ENCODE results near the gene SGCG. TPM values are rescaled to one million over a fixed set of nuclear protein-coding genes. Genes with fewer than 3 reads are reported as not detected.

Gene SGCG
- total and polyA plus RNA-seq, 9 donors = 0.15 to 2.6 (median 1.1) TPM; not detected in 5

- intact Hi-C loops (cut with DNase I) = no loop called here
- TF ChIP-seq, protein P1, sequence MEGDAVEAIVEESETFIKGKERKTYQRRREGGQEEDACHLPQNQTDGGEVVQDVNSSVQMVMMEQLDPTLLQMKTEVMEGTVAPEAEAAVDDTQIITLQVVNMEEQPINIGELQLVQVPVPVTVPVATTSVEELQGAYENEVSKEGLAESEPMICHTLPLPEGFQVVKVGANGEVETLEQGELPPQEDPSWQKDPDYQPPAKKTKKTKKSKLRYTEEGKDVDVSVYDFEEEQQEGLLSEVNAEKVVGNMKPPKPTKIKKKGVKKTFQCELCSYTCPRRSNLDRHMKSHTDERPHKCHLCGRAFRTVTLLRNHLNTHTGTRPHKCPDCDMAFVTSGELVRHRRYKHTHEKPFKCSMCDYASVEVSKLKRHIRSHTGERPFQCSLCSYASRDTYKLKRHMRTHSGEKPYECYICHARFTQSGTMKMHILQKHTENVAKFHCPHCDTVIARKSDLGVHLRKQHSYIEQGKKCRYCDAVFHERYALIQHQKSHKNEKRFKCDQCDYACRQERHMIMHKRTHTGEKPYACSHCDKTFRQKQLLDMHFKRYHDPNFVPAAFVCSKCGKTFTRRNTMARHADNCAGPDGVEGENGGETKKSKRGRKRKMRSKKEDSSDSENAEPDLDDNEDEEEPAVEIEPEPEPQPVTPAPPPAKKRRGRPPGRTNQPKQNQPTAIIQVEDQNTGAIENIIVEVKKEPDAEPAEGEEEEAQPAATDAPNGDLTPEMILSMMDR (IDR thresholded peaks at IDR 0.05) = no peak
- TF ChIP-seq EP300 (IDR thresholded peaks at IDR 0.05) = no peak
- TF ChIP-seq POLR2A (IDR thresholded peaks at IDR 0.05) = no peak
- Histone ChIP-seq H3K36me3 (no peaks in the 10 kb centered on the region), H3K4me1 (ENCODE audit: insufficient read depth) (no peaks in the 10 kb centered on the region), H3K4me3 (no peak overlapping the region), H3K27me3 (no peaks in the 10 kb centered on the region), H3K9me3 (no peaks in the 10 kb centered on the region), H3K27ac (no peak overlapping the region)
- WGBS, 3 donors = 85 to 96% (median 92%) methylated on average over 2 of the region's 2 CpGs
- DNase-seq = no peak
Measured at GRCh38 chr13:23356368-23356767, 175.6 kb downstream of the SGCG start.

DNA sequence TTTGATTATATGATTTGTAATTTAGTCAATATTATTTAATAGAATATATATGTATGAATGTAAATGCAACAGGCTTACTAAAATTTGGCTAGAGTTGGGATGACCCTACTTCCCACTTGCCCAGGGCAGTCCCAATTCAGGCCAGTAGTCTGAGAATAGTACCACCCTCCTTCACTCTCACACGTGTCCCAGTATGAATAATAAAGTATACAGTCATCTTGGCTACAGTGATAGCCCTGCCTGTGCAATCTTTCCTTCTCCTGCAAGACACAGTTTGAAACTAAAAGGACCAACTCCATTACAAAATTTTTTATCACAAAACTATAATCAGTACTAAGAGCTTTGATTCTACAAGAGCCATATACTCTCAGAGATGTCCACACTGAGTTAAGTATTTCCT, 176.6 kb downstream of the SGCG start:
- intact Hi-C loops (cut with DNase I) = no loop called here
- Histone ChIP-seq H3K4me1 (ENCODE audit: insufficient read depth) (no peaks in the 10 kb centered on the region), H3K36me3 (no peaks in the 10 kb centered on the region), H3K9me3 (no peaks in the 10 kb centered on the region), H3K27ac (no peak overlapping the region), H3K4me3 (no peak overlapping the region), H3K27me3 (no peaks in the 10 kb centered on the region)
- 80 to 90% (median 84%) methylated on average over 1 of the region's 1 CpG for WGBS, 3 donors
- no peak for DNase-seq
- TF ChIP-seq EP300 (IDR thresholded peaks at IDR 0.05) (no peak), POLR2A (IDR thresholded peaks at IDR 0.05) (no peak)
- TF ChIP-seq, protein P1 (IDR thresholded peaks at IDR 0.05) = no peak

DNA sequence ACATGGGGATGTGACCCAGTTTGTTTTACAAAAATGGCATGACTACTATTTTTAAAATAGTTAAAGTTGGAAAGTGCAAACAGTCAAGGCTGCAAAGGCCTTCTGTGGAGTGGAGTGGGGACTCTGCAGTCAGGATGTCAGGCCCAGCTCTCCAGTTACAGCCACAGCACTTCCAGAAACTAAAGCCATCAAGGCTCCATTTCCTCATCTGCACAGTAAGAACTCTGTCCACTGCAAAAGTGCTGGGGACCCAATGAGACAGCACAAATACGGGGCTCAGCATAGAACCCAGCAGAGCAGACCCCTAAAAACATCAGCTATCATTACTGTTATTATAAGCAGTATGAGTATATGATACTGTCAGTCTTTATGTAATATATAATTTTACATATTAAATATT, 179.1 kb downstream of the SGCG start:
- no peaks in the 10 kb centered on the region for H3K9me3 ChIP-seq
- WGBS, 3 donors = 79 to 83% (median 81%) methylated on average over 1 of the region's 1 CpG
- no peaks in the 10 kb centered on the region for H3K4me1 ChIP-seq (ENCODE audit: insufficient read depth)
- H3K27ac ChIP-seq = no peak overlapping the region
- H3K4me3 ChIP-seq = no peak overlapping the region
- no peaks in the 10 kb centered on the region for H3K36me3 ChIP-seq
- H3K27me3 ChIP-seq = no peaks in the 10 kb centered on the region
- intact Hi-C loops (cut with DNase I) = no loop called here
- DNase-seq = no peak
- TF ChIP-seq, protein P1 (IDR thresholded peaks at IDR 0.05) = no peak
- TF ChIP-seq EP300 (IDR thresholded peaks at IDR 0.05) = no peak
- no peak for TF ChIP-seq POLR2A (IDR thresholded peaks at IDR 0.05)

DNA sequence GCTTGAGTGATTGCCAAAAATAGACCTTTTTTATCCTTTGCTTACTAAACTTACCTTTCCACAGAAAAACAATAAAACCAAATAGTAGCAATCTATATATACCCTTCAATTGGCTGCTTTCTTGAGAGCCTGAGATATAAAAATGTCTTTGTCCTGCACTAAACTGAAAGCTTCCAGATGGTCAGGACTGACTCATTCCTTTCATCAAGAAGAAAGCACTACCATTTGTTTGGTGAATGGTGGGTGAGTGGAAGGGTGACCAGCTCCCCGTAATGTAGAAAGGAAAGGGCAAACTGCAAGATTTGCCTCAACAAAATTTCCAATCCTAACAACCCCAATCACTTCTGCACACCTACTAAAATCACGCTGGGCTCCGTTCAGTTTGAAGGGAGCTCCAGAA, 184.9 kb downstream of the SGCG start:
- no peak for DNase-seq
- Histone ChIP-seq H3K4me1 (ENCODE audit: insufficient read depth) (no peaks in the 10 kb centered on the region), H3K36me3 (no peaks in the 10 kb centered on the region), H3K27ac (no peak overlapping the region), H3K9me3 (no peaks in the 10 kb centered on the region), H3K27me3 (no peaks in the 10 kb centered on the region), H3K4me3 (no peak overlapping the region)
- 96 to 98% (median 96%) methylated on average over 3 of the region's 3 CpGs for WGBS, 3 donors
- TF ChIP-seq EP300 (IDR thresholded peaks at IDR 0.05) (no peak), POLR2A (IDR thresholded peaks at IDR 0.05) (no peak)
- TF ChIP-seq, protein P1 (IDR thresholded peaks at IDR 0.05) = no peak
- intact Hi-C loops (cut with DNase I) = no loop called here

DNA sequence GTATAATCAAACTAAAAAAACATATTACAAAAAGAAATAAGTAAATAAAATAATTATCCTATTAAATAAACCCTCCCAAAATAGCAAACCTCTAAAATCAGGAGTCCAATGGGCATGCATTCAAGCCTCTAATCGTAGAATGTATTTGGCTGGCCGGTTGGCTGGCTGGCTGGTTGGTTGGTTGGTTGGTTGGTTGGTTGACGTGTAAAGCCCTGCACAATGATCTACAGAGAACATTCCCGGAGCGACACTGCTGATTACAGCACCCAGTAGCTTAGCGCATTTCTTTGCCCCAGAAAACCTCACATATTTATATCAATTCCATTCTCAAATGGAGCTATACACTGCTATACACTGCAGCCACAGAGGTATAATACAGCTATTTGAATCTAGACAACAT, 187.1 kb downstream of the SGCG start:
- intact Hi-C loops (cut with DNase I) = no loop called here
- WGBS, 3 donors = 94 to 97% (median 97%) methylated on average over 6 of the region's 6 CpGs
- Histone ChIP-seq H3K4me3 (no peak overlapping the region), H3K4me1 (ENCODE audit: insufficient read depth) (peaks cover 5% of the 10 kb centered on the region), H3K27me3 (no peaks in the 10 kb centered on the region), H3K36me3 (no peaks in the 10 kb centered on the region), H3K27ac (no peak overlapping the region), H3K9me3 (no peaks in the 10 kb centered on the region)
- no peak for TF ChIP-seq POLR2A (IDR thresholded peaks at IDR 0.05)
- TF ChIP-seq, protein P1 (IDR thresholded peaks at IDR 0.05) = no peak
- TF ChIP-seq EP300 (IDR thresholded peaks at IDR 0.05) = no peak
- DNase-seq = no peak
